ENCODE measurements around the gene CLIP1. TPM values are rescaled to one million over a fixed set of nuclear protein-coding genes. Genes with fewer than 3 reads are reported as not detected.

The CLIP1 gene
- total and polyA plus RNA-seq, 2 of the 13 experiments (the other 11 are each of a cell fraction or from before 2014, with no cell fraction given): 28.9 to 43.7 TPM

DNA sequence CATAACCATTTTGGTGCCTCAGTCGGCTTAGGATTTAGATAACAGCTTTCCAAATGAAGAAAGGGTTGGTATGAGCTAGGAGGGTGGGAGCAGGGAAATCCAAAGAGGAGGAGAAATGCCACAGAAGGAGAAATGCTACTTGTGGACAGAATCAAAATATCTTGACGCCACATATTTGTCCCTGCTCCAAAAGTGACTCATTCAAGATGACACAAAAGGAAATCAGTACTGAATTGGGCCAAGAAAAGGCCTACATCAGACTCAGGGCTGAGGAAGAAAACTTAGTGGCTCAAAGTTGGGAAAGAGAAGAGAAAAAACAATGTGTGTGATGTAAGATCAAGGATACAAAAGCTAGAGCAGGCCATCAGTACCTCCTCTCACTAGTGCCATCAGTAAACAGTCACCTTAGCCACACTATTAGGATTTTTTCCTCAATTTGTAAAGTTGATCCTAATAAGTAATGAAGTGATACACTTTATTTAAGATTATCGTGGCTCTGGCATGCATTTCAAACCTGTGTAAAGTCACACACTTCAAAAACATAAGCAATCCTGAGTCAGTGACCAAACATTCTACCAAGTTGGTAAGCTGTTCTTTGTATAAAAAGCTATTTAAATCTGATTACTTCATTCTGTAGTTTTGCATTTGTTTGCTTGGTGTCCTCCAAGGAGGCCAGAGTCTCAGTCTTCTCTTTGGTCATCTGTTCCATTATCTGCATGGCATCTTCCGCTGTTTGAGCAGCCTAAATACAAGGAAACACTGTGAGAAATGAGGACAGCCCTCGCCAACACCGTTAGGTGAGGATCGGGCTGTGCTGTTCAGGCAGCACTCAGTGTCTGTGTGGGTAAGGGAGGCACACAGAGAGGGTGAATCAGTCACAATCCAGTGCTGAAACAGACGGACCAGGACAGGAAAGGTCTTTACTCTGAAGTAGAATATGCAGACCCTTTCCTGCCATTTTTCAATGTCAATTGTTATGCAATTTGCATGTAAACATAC lies 103.6 kb downstream of the CLIP1 start:
- 94% methylated on average over 8 of the region's 8 CpGs for WGBS (ENCODE audit: low lambda C conversion rate)
- Histone ChIP-seq H3K4me1 (ENCODE audit: insufficient read depth, low read length) (no peaks in the 10 kb centered on the region), H3K4me3 (replicated peaks in 1 of 3; ENCODE audit: insufficient read depth in 1 of 3, low read depth in 2 of 3, low read length in 3 of 3) (no peak overlapping the region), H3K9ac (ENCODE audit: insufficient read depth, low read depth, low read length) (no peak overlapping the region), H3K27me3 (ENCODE audit: control insufficient read depth in 1 of 2, insufficient read depth in 2 of 2, low read length in 2 of 2) (no peaks in the 10 kb centered on the region), H2AFZ (ENCODE audit: low read length) (no peak overlapping the region), H3K27ac (ENCODE audit: extremely low read length, insufficient read depth, low read length) (no peak overlapping the region), H3K36me3 (replicated peaks in 1 of 2; ENCODE audit: control insufficient read depth in 1 of 2, insufficient read depth in 2 of 2, low read length in 2 of 2) (peaks cover 14 to 62% of the 10 kb centered on the region in 2 experiments), H3K9me3 (ENCODE audit: low read length) (no peaks in the 10 kb centered on the region), H3K4me2 (ENCODE audit: low read depth, low read length) (no peak overlapping the region), H4K20me1 (ENCODE audit: insufficient read depth, low read length) (no peaks in the 10 kb centered on the region), H3K79me2 (ENCODE audit: insufficient read depth, low read length) (no peaks in the 10 kb centered on the region)
- ChIA-PET POLR2A (no interaction called here), CTCF (ENCODE audit: low intra/inter-chr PET ratio, low total read pairs) (no interaction called here)
- no TSS peak for BruUV-seq (replicated peaks)
- in situ Hi-C loops (cut with HindIII; ENCODE audit: extremely low pct_ligation_motif_present, low pct_unique_long_range_greater_than_20kb) (no loop called here), intact Hi-C loops (cut with micrococcal nuclease; ENCODE audit: unreplicated experiment) (no loop called here)
- ATAC-seq (no peak), FAIRE-seq (no peak), DNase-seq (ENCODE audit: low spot score) (no peak)
- TF ChIP-seq, protein P1, sequence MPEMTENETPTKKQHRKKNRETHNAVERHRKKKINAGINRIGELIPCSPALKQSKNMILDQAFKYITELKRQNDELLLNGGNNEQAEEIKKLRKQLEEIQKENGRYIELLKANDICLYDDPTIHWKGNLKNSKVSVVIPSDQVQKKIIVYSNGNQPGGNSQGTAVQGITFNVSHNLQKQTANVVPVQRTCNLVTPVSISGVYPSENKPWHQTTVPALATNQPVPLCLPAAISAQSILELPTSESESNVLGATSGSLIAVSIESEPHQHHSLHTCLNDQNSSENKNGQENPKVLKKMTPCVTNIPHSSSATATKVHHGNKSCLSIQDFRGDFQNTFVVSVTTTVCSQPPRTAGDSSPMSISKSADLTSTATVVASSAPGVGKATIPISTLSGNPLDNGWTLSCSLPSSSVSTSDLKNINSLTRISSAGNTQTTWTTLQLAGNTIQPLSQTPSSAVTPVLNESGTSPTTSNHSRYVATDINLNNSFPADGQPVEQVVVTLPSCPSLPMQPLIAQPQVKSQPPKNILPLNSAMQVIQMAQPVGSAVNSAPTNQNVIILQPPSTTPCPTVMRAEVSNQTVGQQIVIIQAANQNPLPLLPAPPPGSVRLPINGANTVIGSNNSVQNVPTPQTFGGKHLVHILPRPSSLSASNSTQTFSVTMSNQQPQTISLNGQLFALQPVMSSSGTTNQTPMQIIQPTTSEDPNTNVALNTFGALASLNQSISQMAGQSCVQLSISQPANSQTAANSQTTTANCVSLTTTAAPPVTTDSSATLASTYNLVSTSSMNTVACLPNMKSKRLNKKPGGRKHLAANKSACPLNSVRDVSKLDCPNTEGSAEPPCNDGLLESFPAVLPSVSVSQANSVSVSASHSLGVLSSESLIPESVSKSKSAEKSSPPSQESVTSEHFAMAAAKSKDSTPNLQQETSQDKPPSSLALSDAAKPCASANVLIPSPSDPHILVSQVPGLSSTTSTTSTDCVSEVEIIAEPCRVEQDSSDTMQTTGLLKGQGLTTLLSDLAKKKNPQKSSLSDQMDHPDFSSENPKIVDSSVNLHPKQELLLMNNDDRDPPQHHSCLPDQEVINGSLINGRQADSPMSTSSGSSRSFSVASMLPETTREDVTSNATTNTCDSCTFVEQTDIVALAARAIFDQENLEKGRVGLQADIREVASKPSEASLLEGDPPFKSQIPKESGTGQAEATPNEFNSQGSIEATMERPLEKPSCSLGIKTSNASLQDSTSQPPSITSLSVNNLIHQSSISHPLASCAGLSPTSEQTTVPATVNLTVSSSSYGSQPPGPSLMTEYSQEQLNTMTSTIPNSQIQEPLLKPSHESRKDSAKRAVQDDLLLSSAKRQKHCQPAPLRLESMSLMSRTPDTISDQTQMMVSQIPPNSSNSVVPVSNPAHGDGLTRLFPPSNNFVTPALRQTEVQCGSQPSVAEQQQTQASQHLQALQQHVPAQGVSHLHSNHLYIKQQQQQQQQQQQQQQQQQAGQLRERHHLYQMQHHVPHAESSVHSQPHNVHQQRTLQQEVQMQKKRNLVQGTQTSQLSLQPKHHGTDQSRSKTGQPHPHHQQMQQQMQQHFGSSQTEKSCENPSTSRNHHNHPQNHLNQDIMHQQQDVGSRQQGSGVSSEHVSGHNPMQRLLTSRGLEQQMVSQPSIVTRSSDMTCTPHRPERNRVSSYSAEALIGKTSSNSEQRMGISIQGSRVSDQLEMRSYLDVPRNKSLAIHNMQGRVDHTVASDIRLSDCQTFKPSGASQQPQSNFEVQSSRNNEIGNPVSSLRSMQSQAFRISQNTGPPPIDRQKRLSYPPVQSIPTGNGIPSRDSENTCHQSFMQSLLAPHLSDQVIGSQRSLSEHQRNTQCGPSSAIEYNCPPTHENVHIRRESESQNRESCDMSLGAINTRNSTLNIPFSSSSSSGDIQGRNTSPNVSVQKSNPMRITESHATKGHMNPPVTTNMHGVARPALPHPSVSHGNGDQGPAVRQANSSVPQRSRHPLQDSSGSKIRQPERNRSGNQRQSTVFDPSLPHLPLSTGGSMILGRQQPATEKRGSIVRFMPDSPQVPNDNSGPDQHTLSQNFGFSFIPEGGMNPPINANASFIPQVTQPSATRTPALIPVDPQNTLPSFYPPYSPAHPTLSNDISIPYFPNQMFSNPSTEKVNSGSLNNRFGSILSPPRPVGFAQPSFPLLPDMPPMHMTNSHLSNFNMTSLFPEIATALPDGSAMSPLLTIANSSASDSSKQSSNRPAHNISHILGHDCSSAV (CRISPR knock-in tag; IDR thresholded peaks at IDR 0.05; ENCODE audit: borderline replicate concordance): no peak
